Activated gamma-delta T cell treated with anti-CD3 and anti-CD28 coated beads, Interleukin-2, amount 50 U/mL, for 16 hours (primary cell): Measurements from ENCODE around the gene DOP1B.
"Not testable (repeated sequence)": the region's sequence is repeated elsewhere in the genome, so short reads cannot be mapped to it uniquely, and the experiment has no call there.

Experiments
- DNase-seq: peaks from one replicate; pipeline ENCODE4 v3.0.0-alpha.2; 2020; ENCODE audit warnings: low read depth

DOP1B gene

GRCh38 chr21:36156815-36157670 lies at the start of gene DOP1B:
Gene DOP1B, plus strand, starts transcription at chr21:36156824. Its CDS starts 7,910 bp downstream, at chr21:36164734.
- no peak for DNase-seq

GRCh38 chr21:36109868-36110267 lies 46.8 kb upstream of the DOP1B start:
- no peak for DNase-seq

GRCh38 chr21:36111238-36111637 lies 45.4 kb upstream of the DOP1B start:
- no peak for DNase-seq

- DNase-seq = no peak
Measured at GRCh38 chr21:36113647-36114428, 42.8 kb upstream of the DOP1B start.

GRCh38 chr21:36115138-36115730 lies 41.4 kb upstream of the DOP1B start:
- no peak for DNase-seq

- DNase-seq = no peak
Measured at GRCh38 chr21:36117286-36117741, 39.3 kb upstream of the DOP1B start.

GRCh38 chr21:36120304-36120888 lies 36.2 kb upstream of the DOP1B start:
- DNase-seq = no peak

GRCh38 chr21:36122977-36123376 lies 33.6 kb upstream of the DOP1B start:
- DNase-seq = no peak

GRCh38 chr21:36124395-36124794 lies 32.2 kb upstream of the DOP1B start:
- no peak for DNase-seq

- DNase-seq = peak; percentile 30
Measured at GRCh38 chr21:36125512-36126207, 31.0 kb upstream of the DOP1B start.

GRCh38 chr21:36126208-36126565 lies 30.4 kb upstream of the DOP1B start:
- no peak for DNase-seq

GRCh38 chr21:36126621-36127110 lies 30.0 kb upstream of the DOP1B start:
- no peak for DNase-seq

- no peak for DNase-seq
Measured at GRCh38 chr21:36127250-36127904, 29.2 kb upstream of the DOP1B start.

GRCh38 chr21:36127977-36128376 lies 28.6 kb upstream of the DOP1B start:
- DNase-seq = no peak

GRCh38 chr21:36129219-36129618 lies 27.4 kb upstream of the DOP1B start:
- DNase-seq = no peak

- not testable (repeated sequence) for DNase-seq
Measured at GRCh38 chr21:36130414-36130762, 26.2 kb upstream of the DOP1B start.

GRCh38 chr21:36130839-36131238 lies 25.8 kb upstream of the DOP1B start:
- not testable (repeated sequence) for DNase-seq

- DNase-seq = no peak
Measured at GRCh38 chr21:36132696-36133095, 23.9 kb upstream of the DOP1B start.

GRCh38 chr21:36134803-36135390 lies 21.7 kb upstream of the DOP1B start, which contains the start of gene CBR3:
Gene CBR3, plus strand, starts transcription at chr21:36135079. Its CDS starts 114 bp downstream, at chr21:36135193.
- no peak for DNase-seq

- DNase-seq = peak; percentile 19
Measured at GRCh38 chr21:36135391-36136102, 21.1 kb upstream of the DOP1B start.
